K562 (cell line): ENCODE data around the gene UBXN6. TPM values are rescaled to one million over a fixed set of nuclear protein-coding genes. Genes with fewer than 3 reads are reported as not detected.

ENCODE experiments used
- ATAC-seq: fragments of 200-7000 bp; cut with Tn5 transposase; 3 replicates; pipeline ENCODE4 v1.9.1; 2020; ENCODE audit warnings: moderate library complexity
- BruUV-seq: library from RNA; stranded (reverse); fragments of 400-500 nt; replicated peaks from 2 replicates; lab custom pipeline; 2021; lab: Mats Ljungman, UMichigan
- CTCF ChIA-PET: fragments of 300-600 bp; formaldehyde crosslinking; extraction: SDS; loops from one replicate; lab custom pipeline; 2021; ENCODE audit warnings: low intra/inter-chr PET ratio; lab: Yijun Ruan, JAX
- POLR2A ChIA-PET: fragments of 300-600, 350-650 bp; sonication (Branson Sonifier 250); formaldehyde crosslinking; extraction: SDS; loops from one replicate; lab custom pipeline; 2021; ENCODE audit warnings: antibody characterized with exemption, inconsistent platforms; lab: Yijun Ruan, JAX
- DNase-seq, 4 experiments: peaks; one replicate each; pipeline versions ENCODE4 v3.0.0 to v3.0.0-alpha.2; 2011 to 2018; ENCODE audit warnings: low spot score in 3 of 4, mixed read lengths in 3 of 4; ENCODE audit errors: extremely low read depth in 1 of 4
- FAIRE-seq: peaks from 2 replicates; lab custom pipeline; 2011; peaks lifted over from hg19 to GRCh38; lab: Jason Lieb, UNC
- H2AFZ ChIP-seq: 2 replicates; pipeline ENCODE4 v1.6.0; 2011; ENCODE audit warnings: low read depth, low read length, control low read depth, inconsistent platforms
- H3K27ac ChIP-seq: fragments of 200-600 bp; 3 replicates; pipeline ENCODE4 v1.8.0; 2011; ENCODE audit warnings: low read depth, mild to moderate bottlenecking, control low read depth, inconsistent platforms, low read length, moderate library complexity, mixed read lengths; ENCODE audit errors: extremely low read depth
- H3K27me3 ChIP-seq, 2 experiments: fragments of 300-600 bp in 1 of 2; 2 replicates in 1 of 2; 3 replicates in 1 of 2; pipeline versions ENCODE4 v1.6.0 to v1.8.0; 2011; ENCODE audit warnings: inconsistent platforms in 2 of 2, low read length in 2 of 2, mild to moderate bottlenecking in 1 of 2, mixed read lengths in 1 of 2, moderate library complexity in 1 of 2; ENCODE audit not compliant: control insufficient read depth in 2 of 2, insufficient read depth in 2 of 2
- H3K36me3 ChIP-seq: fragments of 300-600 bp; 3 replicates; pipeline ENCODE4 v1.8.0; 2011; ENCODE audit warnings: mild to moderate bottlenecking, low read length, inconsistent platforms; ENCODE audit not compliant: control insufficient read depth, insufficient read depth
- H3K4me1 ChIP-seq, 2 experiments: fragments of 200-600 bp in 1 of 2; replicated peaks in 1 of 2; 2 replicates in 1 of 2; 3 replicates in 1 of 2; pipeline versions ENCODE4 v1.5.1 to v1.8.0; 2011; ENCODE audit warnings: inconsistent platforms in 2 of 2, low read length in 2 of 2, mild to moderate bottlenecking in 1 of 2, mixed read lengths in 1 of 2, moderate library complexity in 1 of 2; ENCODE audit not compliant: control insufficient read depth in 2 of 2, insufficient read depth in 2 of 2
- H3K4me2 ChIP-seq: 2 replicates; pipeline ENCODE4 v1.6.1; 2011; ENCODE audit warnings: low read length, control low read depth, inconsistent platforms, mixed read lengths; ENCODE audit not compliant: insufficient read depth
- H3K4me3 ChIP-seq: fragments of 200-600 bp; sonication (generic), shearing (Covaris generic); 2 replicates; pipeline ENCODE4 v1.5.1; 2016; ENCODE audit warnings: control low read depth, inconsistent platforms
- H3K79me2 ChIP-seq: fragments of 200-600 bp; 3 replicates; pipeline ENCODE4 v1.8.0; 2011; ENCODE audit warnings: low read length, inconsistent platforms; ENCODE audit not compliant: control insufficient read depth, insufficient read depth
- H3K9ac ChIP-seq, 2 experiments: 2 replicates each; pipeline versions ENCODE4 v1.6.0 to v1.6.1; 2011; ENCODE audit warnings: low read depth in 2 of 2, low read length in 2 of 2, control low read depth in 1 of 2, inconsistent platforms in 1 of 2, mild to moderate bottlenecking in 1 of 2, mixed read lengths in 1 of 2; ENCODE audit not compliant: insufficient read depth in 1 of 2
- H3K9me1 ChIP-seq: one replicate; pipeline ENCODE4 v1.6.0; 2011; ENCODE audit warnings: inconsistent platforms, mild to moderate bottlenecking, low read length, moderate library complexity; ENCODE audit not compliant: control insufficient read depth, insufficient read depth
- H3K9me3 ChIP-seq: replicated peaks from 2 replicates; pipeline ENCODE4 v1.5.1; 2011; ENCODE audit warnings: low read depth, low read length, inconsistent platforms; ENCODE audit not compliant: control insufficient read depth, insufficient read depth
- H4K20me1 ChIP-seq: replicated peaks from 2 replicates; pipeline ENCODE4 v1.6.1; 2011; ENCODE audit warnings: low read length, inconsistent platforms, mixed read lengths; ENCODE audit not compliant: control insufficient read depth, insufficient read depth
- ILK ChIP-seq: fragments of 450-650 bp; IDR thresholded peaks from 2 replicates; pipeline ENCODE4 v1.6.1; 2016; ENCODE audit warnings: missing genetic modification characterization, low read depth, mild to moderate bottlenecking, missing compliant biosample characterization, moderate library complexity, borderline replicate concordance
- NCOA4 ChIP-seq: fragments of 450-650 bp; IDR thresholded peaks from 2 replicates; pipeline ENCODE4 v1.6.1; 2018; ENCODE audit warnings: mild to moderate bottlenecking; ENCODE audit not compliant: partially characterized antibody
- SMARCC2 ChIP-seq: fragments of 450-650 bp; IDR thresholded peaks from 2 replicates; pipeline ENCODE4 v1.6.1; 2017; ENCODE audit warnings: antibody characterized with exemption, moderate library complexity, mild to moderate bottlenecking, low read depth
- STAG1 ChIP-seq: sonication (generic); formaldehyde crosslinking; IDR thresholded peaks from 2 replicates; pipeline ENCODE4 v1.5.0; 2020; ENCODE audit warnings: missing genetic modification reagents, borderline replicate concordance
- STAT5B ChIP-seq: fragments of 250-450 bp; sonication (Bioruptor Pico); IDR thresholded peaks from 2 replicates; pipeline ENCODE4 v1.8.0; 2021; ENCODE audit warnings: mild to moderate bottlenecking, inconsistent platforms
- TAF7 ChIP-seq: fragments of 450-650 bp; IDR thresholded peaks from 2 replicates; pipeline ENCODE4 v1.6.1; 2016; ENCODE audit warnings: missing genetic modification characterization, missing compliant biosample characterization
- TCF3 ChIP-seq: sonication (generic); formaldehyde crosslinking; IDR thresholded peaks from 2 replicates; pipeline ENCODE4 v1.4.0; 2020; ENCODE audit warnings: mild to moderate bottlenecking, missing genetic modification reagents
- ZC3H11A ChIP-seq: IDR thresholded peaks from 2 replicates; pipeline ENCODE4 v1.6.1; 2012; ENCODE audit warnings: low read depth, low read length, improper control_type of control experiment
- ZNF165 ChIP-seq: fragments of 250-450 bp; sonication (Bioruptor Pico); IDR thresholded peaks from 2 replicates; pipeline ENCODE4 v1.4.0; 2020; ENCODE audit warnings: borderline replicate concordance
- ZNF75A ChIP-seq: fragments of 450-650 bp; formaldehyde crosslinking; IDR thresholded peaks from 2 replicates; pipeline ENCODE4 v1.4.0; 2020; ENCODE audit warnings: mild to moderate bottlenecking
- WGBS: fragments of 100-300 bp; shearing (Covaris generic); methylation state at CpG from one replicate; pipeline ENCODE4 v1.1.6; 2016; ENCODE audit warnings: low coverage, mixed read lengths; ENCODE audit not compliant: insufficient coverage; ENCODE audit errors: missing lambda C conversion rate; 5-methylcytosine and 5-hydroxymethylcytosine counted together
- in situ Hi-C: fragments of 300-500 bp; cut with MboI; formaldehyde crosslinking; loops from 4 replicates; pipeline ENCODE4 v1.15.0; 2018; ENCODE audit warnings: inconsistent platforms, mixed read lengths
- intact Hi-C: fragments of 100-400 bp; cut with micrococcal nuclease; formaldehyde crosslinking; loops from 2 replicates; pipeline ENCODE4 v1.14.2; 2022
- polyA plus RNA-seq, 8 experiments: library from polyadenylated mRNA; depleted of rRNA in 4 of 8; stranded (reverse) in 5 of 8; unstranded in 3 of 8; fragments of >200 nt; fragmentation: Nextera tagmentation in 2 of 8; fragmentation: Illumina TruSeq in 1 of 8; extraction: Ambion mirVana in 2 of 8; extraction: Trizol in 1 of 8; gene quantifications; 2 replicates each; pipeline versions ENCODE4 v1.2.1 to v1.2.3, GENCODE V29; 2011 to 2014; ENCODE audit warnings: inconsistent platforms in 1 of 8, missing spikeins in 1 of 8
- total RNA-seq, 7 experiments: library from RNA; depleted of rRNA in 6 of 7; stranded (reverse); fragments of >200 nt in 6 of 7; fragmentation: Illumina TruSeq in 2 of 7; extraction: Trizol in 2 of 7; gene quantifications; 2 replicates each; pipeline versions ENCODE4 v1.2.1 to v1.2.3, GENCODE V29; 2011 to 2021; ENCODE audit warnings: low replicate concordance in 1 of 7
- TF ChIP-seq, protein P1 (sequence below): fragments of 450-650 bp; IDR thresholded peaks from 2 replicates; pipeline ENCODE4 v1.6.1; 2016; ENCODE audit warnings: mild to moderate bottlenecking, moderate library complexity
- TF ChIP-seq, protein P2 (sequence below): sonication (generic); formaldehyde crosslinking; IDR thresholded peaks from 2 replicates; pipeline ENCODE4 v1.9.0; 2022; ENCODE audit warnings: mild to moderate bottlenecking, missing genetic modification reagents

The UBXN6 gene
- total and polyA plus RNA-seq, 9 of the 15 experiments (the other 6 are each of a cell fraction or from before 2014, with no cell fraction given) = 0.48 to 90.2 (median 29.5) TPM

DNA sequence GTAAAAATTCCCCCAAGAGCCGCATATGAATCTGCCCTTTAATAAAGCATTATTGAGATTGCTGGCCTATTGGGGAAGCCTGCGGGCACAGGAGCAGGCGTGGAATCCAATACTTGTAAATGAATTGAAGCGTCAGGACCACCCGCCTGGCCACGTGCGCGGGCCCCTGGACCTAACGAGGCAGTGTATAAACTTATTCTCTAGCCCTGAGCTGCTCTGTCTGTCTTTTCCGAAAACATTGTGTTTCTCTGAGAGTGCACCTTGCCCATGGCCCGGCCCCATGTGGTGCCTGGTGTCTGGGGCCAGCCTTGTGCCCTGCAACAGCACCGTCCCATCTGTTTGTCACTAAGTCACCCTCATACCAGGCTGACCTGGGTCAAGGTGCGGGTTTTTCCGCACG is 14.4 kb downstream of the UBXN6 start:
- H3K4me1 ChIP-seq = peaks cover 0 to 56% of the 10 kb centered on the region in 2 experiments; a peak in 3 of 5 replicates
- H3K79me2 ChIP-seq = no peaks in the 10 kb centered on the region
- FAIRE-seq = no peak
- no peaks in the 10 kb centered on the region for H3K9me3 ChIP-seq
- no peaks in the 10 kb centered on the region for H3K27me3 ChIP-seq
- POLR2A ChIA-PET = interaction anchor here (0.5 to 7.4 kb wide), 8 partner anchors 9 to 858 kb away, joined by 3 to 60 read pairs (median 3); partner anchors contain the start of genes GIPC3 and HDGFL2
- TSS peak; percentile 47 for BruUV-seq
- no peak overlapping the region for H3K4me3 ChIP-seq
- CTCF ChIA-PET = no interaction called here
- no peak overlapping the region for H3K4me2 ChIP-seq
- H3K36me3 ChIP-seq = peaks cover 86% of the 10 kb centered on the region; the same call in 2 of the 3 replicates
- 97% methylated on average over 11 of the region's 15 CpGs for WGBS
- H4K20me1 ChIP-seq = no peaks in the 10 kb centered on the region; the same call in 1 of the 2 replicates
- ATAC-seq = no peak
- H3K9me1 ChIP-seq = no peaks in the 10 kb centered on the region
- no peak overlapping the region for H2AFZ ChIP-seq
- intact Hi-C loops (no loop called here), in situ Hi-C loops (no loop called here)
- DNase-seq = peak in 1 of 4 experiments; percentile 2
- no peak overlapping the region for H3K27ac ChIP-seq
- peak overlapping the region in 1 of 2 experiments; percentile 23; a peak in 1 of 4 replicates for H3K9ac ChIP-seq
- TF ChIP-seq, protein P1, sequence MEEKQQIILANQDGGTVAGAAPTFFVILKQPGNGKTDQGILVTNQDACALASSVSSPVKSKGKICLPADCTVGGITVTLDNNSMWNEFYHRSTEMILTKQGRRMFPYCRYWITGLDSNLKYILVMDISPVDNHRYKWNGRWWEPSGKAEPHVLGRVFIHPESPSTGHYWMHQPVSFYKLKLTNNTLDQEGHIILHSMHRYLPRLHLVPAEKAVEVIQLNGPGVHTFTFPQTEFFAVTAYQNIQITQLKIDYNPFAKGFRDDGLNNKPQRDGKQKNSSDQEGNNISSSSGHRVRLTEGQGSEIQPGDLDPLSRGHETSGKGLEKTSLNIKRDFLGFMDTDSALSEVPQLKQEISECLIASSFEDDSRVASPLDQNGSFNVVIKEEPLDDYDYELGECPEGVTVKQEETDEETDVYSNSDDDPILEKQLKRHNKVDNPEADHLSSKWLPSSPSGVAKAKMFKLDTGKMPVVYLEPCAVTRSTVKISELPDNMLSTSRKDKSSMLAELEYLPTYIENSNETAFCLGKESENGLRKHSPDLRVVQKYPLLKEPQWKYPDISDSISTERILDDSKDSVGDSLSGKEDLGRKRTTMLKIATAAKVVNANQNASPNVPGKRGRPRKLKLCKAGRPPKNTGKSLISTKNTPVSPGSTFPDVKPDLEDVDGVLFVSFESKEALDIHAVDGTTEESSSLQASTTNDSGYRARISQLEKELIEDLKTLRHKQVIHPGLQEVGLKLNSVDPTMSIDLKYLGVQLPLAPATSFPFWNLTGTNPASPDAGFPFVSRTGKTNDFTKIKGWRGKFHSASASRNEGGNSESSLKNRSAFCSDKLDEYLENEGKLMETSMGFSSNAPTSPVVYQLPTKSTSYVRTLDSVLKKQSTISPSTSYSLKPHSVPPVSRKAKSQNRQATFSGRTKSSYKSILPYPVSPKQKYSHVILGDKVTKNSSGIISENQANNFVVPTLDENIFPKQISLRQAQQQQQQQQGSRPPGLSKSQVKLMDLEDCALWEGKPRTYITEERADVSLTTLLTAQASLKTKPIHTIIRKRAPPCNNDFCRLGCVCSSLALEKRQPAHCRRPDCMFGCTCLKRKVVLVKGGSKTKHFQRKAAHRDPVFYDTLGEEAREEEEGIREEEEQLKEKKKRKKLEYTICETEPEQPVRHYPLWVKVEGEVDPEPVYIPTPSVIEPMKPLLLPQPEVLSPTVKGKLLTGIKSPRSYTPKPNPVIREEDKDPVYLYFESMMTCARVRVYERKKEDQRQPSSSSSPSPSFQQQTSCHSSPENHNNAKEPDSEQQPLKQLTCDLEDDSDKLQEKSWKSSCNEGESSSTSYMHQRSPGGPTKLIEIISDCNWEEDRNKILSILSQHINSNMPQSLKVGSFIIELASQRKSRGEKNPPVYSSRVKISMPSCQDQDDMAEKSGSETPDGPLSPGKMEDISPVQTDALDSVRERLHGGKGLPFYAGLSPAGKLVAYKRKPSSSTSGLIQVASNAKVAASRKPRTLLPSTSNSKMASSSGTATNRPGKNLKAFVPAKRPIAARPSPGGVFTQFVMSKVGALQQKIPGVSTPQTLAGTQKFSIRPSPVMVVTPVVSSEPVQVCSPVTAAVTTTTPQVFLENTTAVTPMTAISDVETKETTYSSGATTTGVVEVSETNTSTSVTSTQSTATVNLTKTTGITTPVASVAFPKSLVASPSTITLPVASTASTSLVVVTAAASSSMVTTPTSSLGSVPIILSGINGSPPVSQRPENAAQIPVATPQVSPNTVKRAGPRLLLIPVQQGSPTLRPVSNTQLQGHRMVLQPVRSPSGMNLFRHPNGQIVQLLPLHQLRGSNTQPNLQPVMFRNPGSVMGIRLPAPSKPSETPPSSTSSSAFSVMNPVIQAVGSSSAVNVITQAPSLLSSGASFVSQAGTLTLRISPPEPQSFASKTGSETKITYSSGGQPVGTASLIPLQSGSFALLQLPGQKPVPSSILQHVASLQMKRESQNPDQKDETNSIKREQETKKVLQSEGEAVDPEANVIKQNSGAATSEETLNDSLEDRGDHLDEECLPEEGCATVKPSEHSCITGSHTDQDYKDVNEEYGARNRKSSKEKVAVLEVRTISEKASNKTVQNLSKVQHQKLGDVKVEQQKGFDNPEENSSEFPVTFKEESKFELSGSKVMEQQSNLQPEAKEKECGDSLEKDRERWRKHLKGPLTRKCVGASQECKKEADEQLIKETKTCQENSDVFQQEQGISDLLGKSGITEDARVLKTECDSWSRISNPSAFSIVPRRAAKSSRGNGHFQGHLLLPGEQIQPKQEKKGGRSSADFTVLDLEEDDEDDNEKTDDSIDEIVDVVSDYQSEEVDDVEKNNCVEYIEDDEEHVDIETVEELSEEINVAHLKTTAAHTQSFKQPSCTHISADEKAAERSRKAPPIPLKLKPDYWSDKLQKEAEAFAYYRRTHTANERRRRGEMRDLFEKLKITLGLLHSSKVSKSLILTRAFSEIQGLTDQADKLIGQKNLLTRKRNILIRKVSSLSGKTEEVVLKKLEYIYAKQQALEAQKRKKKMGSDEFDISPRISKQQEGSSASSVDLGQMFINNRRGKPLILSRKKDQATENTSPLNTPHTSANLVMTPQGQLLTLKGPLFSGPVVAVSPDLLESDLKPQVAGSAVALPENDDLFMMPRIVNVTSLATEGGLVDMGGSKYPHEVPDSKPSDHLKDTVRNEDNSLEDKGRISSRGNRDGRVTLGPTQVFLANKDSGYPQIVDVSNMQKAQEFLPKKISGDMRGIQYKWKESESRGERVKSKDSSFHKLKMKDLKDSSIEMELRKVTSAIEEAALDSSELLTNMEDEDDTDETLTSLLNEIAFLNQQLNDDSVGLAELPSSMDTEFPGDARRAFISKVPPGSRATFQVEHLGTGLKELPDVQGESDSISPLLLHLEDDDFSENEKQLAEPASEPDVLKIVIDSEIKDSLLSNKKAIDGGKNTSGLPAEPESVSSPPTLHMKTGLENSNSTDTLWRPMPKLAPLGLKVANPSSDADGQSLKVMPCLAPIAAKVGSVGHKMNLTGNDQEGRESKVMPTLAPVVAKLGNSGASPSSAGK = no peak
- TF ChIP-seq NCOA4 = no peak
- no peak for TF ChIP-seq ILK (tag)
- TF ChIP-seq ZNF75A (CRISPR knock-in tag) = no peak
- no peak for TF ChIP-seq ZC3H11A
- no peak for TF ChIP-seq SMARCC2
- no peak for TF ChIP-seq ZNF165 (CRISPR knock-in tag)
- TF ChIP-seq STAT5B = no peak
- no peak for TF ChIP-seq TCF3
- TF ChIP-seq STAG1 (CRISPR knock-in tag) = no peak
- TF ChIP-seq, protein P2, sequence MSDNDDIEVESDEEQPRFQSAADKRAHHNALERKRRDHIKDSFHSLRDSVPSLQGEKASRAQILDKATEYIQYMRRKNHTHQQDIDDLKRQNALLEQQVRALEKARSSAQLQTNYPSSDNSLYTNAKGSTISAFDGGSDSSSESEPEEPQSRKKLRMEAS (CRISPR knock-in tag) = no peak
- no peak for TF ChIP-seq TAF7 (tag)
